ENCODE measurements around the gene TEX53. TPM values are rescaled to one million over a fixed set of nuclear protein-coding genes. Genes with fewer than 3 reads are reported as not detected.

Gene TEX53
- total RNA-seq, 1 donor from 2014 or later = not detected

DNA sequence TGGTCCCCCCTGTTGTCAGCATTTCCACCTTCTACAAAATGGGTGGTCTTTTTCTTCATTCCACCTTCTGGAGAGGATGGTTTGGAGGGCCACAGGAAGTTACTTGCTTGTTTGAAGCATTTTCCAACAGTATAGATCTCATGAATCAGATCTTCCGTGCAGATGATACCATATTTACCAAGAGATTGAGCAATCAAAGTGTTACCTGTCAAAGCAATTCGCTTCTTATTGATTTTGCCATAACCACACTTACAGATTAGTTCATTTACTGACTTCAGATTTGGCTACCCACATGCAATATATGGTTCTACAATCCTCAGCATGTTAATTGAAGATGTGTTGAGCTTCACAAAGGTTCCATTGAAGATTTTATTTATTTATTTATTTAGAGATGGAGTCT is 38.3 kb upstream of the TEX53 start:
- Mint-ChIP-seq H3K9me3 (peaks cover 4% of the 10 kb centered on the region), H3K4me3 (no peak overlapping the region), H3K27ac (no peak overlapping the region), H3K4me1 (ENCODE audit: unreplicated experiment) (peaks cover 18% of the 10 kb centered on the region), H3K27me3 (peaks cover 3% of the 10 kb centered on the region), H3K36me3 (no peaks in the 10 kb centered on the region)
- no peak for DNase-seq (ENCODE audit: extremely low spot score, unreplicated experiment)
- TF ChIP-seq, protein P1, sequence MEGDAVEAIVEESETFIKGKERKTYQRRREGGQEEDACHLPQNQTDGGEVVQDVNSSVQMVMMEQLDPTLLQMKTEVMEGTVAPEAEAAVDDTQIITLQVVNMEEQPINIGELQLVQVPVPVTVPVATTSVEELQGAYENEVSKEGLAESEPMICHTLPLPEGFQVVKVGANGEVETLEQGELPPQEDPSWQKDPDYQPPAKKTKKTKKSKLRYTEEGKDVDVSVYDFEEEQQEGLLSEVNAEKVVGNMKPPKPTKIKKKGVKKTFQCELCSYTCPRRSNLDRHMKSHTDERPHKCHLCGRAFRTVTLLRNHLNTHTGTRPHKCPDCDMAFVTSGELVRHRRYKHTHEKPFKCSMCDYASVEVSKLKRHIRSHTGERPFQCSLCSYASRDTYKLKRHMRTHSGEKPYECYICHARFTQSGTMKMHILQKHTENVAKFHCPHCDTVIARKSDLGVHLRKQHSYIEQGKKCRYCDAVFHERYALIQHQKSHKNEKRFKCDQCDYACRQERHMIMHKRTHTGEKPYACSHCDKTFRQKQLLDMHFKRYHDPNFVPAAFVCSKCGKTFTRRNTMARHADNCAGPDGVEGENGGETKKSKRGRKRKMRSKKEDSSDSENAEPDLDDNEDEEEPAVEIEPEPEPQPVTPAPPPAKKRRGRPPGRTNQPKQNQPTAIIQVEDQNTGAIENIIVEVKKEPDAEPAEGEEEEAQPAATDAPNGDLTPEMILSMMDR (conservative IDR thresholded peaks at IDR 0.05) = no peak

DNA sequence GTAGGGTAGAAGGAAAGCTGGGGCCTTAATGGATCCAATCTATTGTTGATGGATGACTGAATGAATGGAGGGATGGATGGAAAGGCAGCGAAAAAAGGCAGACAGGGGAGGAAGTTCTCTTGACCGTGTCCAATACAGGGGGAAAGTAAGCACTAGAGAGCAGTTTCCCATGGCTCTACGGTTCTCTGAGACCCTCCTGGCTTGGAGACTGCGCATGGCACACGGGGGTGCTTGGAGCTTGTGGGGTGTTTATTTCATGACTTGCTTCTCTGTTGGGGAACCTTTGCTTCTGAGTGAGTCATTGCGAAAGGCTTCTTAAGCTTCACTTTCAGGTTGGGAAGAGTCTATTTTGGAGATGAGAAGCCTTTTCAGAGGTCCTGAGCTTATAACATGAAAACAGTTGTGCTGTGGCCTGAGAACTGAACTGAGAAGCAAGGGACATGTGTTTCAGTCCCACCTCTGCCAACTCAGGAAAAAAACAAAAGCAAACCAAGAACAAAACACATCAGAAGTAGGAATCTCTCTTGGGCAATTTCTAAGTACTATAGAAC is 37.2 kb upstream of the TEX53 start:
- TF ChIP-seq, protein P1 (conservative IDR thresholded peaks at IDR 0.05) = no peak
- H3K27ac Mint-ChIP-seq = no peak overlapping the region
- peaks cover 3% of the 10 kb centered on the region for H3K9me3 Mint-ChIP-seq

DNA sequence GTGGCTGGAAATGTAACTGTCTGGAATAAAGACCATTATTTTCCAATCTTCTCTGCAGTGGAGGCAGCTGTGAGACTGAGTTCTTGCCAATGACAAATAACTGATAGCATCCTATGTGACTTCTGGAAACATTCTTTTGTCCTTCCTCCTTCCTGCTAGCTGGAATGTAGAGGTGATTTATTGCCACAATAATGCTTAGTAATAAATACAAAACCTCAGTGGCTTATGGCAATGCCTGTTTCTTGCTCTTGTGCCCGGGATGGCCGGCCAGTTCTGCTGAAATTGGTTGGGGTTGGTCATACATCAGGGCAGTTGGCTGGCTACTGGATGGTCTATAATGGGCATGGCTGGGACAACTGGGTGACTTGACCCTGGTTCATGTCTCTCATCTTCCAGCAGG is 36.5 kb upstream of the TEX53 start:
- Mint-ChIP-seq H3K27ac (no peak overlapping the region), H3K4me3 (no peak overlapping the region), H3K27me3 (peaks cover 3% of the 10 kb centered on the region), H3K4me1 (ENCODE audit: unreplicated experiment) (peaks cover 18% of the 10 kb centered on the region), H3K9me3 (no peaks in the 10 kb centered on the region), H3K36me3 (no peaks in the 10 kb centered on the region)
- TF ChIP-seq, protein P1 (conservative IDR thresholded peaks at IDR 0.05) = no peak
- no peak for DNase-seq (ENCODE audit: extremely low spot score, unreplicated experiment)

More for the DNA sequence above, 37.2 kb upstream of the TEX53 start:
- DNase-seq (ENCODE audit: extremely low spot score, unreplicated experiment) = no peak
- H3K36me3 Mint-ChIP-seq = no peaks in the 10 kb centered on the region
- H3K27me3 Mint-ChIP-seq = peaks cover 3% of the 10 kb centered on the region
- H3K4me3 Mint-ChIP-seq = no peak overlapping the region
- peaks cover 18% of the 10 kb centered on the region for H3K4me1 Mint-ChIP-seq (ENCODE audit: unreplicated experiment)

DNA sequence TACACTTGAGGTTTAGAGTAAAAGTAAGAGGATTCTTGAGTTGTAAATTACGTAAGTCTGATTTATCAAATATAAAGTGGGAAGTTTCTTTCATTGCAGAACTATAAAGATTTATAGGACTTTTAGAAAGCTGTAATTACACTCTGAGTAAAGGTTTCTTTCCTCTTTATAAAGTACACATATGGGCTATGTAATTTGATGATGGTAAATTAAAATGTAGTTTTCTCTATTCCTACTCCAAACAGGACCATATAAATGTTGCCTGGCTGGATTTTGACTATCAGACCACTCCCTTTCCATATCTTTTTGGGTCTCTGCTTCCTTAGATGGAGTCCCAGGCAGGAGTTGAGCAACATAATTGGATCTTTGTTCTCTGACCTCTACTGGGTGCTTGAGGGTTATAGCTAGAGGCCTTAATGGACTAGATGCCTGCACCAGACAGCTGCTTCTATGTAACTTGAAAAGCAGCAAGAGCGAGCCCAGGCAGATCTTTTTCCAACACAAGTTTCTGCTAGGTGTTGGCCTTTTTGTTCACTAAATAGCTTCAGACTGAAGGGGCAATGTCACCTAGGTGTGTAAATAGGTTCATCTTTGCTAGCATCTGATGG is 35.7 kb upstream of the TEX53 start:
- Mint-ChIP-seq H3K27me3 (peaks cover 3% of the 10 kb centered on the region), H3K4me3 (no peak overlapping the region), H3K4me1 (ENCODE audit: unreplicated experiment) (peaks cover 18% of the 10 kb centered on the region), H3K36me3 (no peaks in the 10 kb centered on the region), H3K27ac (no peak overlapping the region), H3K9me3 (no peaks in the 10 kb centered on the region)
- DNase-seq (ENCODE audit: extremely low spot score, unreplicated experiment) = no peak
- TF ChIP-seq, protein P1 (conservative IDR thresholded peaks at IDR 0.05) = no peak

DNA sequence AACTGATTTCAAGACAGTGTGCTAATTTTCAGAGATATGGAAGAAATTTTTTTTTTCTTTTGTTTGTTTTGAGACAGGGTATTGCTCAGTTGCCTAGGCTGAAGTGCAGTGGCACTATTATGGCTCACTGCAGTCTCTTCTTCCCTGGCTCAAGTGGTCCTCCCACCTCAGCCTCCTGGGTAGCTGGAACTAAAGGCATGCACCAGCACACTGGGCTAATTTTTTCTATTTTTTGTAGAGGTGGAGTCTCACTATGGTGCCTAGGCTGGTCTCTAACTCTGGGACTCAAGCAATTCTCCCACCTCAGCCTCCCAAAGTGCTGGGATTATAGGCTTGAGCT is 34.3 kb upstream of the TEX53 start:
- Mint-ChIP-seq H3K27me3 (peaks cover 3% of the 10 kb centered on the region), H3K27ac (no peak overlapping the region)

More for the DNA sequence above, 34.3 kb upstream of the TEX53 start:
- Mint-ChIP-seq H3K9me3 (no peaks in the 10 kb centered on the region), H3K4me1 (ENCODE audit: unreplicated experiment) (peaks cover 18% of the 10 kb centered on the region), H3K4me3 (no peak overlapping the region), H3K36me3 (no peaks in the 10 kb centered on the region)
- TF ChIP-seq, protein P1 (conservative IDR thresholded peaks at IDR 0.05) = no peak
- no peak for DNase-seq (ENCODE audit: extremely low spot score, unreplicated experiment)
